Activated CD8-positive, alpha-beta T cell treated with anti-CD3 and anti-CD28 coated beads, Interleukin-2, amount 10 ng/mL, durations not matched to agents 7 days and 5 days (primary cell): Measurements from ENCODE around the gene ZSCAN22. TPM values are rescaled to one million over a fixed set of nuclear protein-coding genes. Genes with fewer than 3 reads are reported as not detected.

Source experiments
- ATAC-seq: fragments of 150-1000 bp; cut with Tn5 transposase; one replicate; pipeline ENCODE4 v1.10.0; 2021; ENCODE audit warnings: moderate library complexity
- CTCF ChIA-PET: fragments of 350-600 bp; sonication (Branson Sonifier 250); formaldehyde crosslinking; loops from one replicate; lab custom pipeline; 2021; ENCODE audit warnings: antibody characterized with exemption; lab: Charles Lee
- POLR2A ChIA-PET: fragments of 350-600 bp; sonication (Branson Sonifier 250); formaldehyde crosslinking; loops from one replicate; lab custom pipeline; 2021; ENCODE audit warnings: antibody characterized with exemption; lab: Charles Lee
- DNase-seq: peaks from one replicate; pipeline ENCODE4 v3.0.0-alpha.2; 2020
- H3K27ac Mint-ChIP-seq: one replicate; pipeline ENCODE4 v1.8.0; 2021; ENCODE audit warnings: mild to moderate bottlenecking, mixed read lengths
- H3K27me3 Mint-ChIP-seq: one replicate; pipeline ENCODE4 v1.8.0; 2021; ENCODE audit warnings: low read depth, mixed read lengths
- H3K36me3 Mint-ChIP-seq: one replicate; pipeline ENCODE4 v1.8.0; 2021; ENCODE audit warnings: low read depth, mixed read lengths
- H3K4me1 Mint-ChIP-seq: one replicate; pipeline ENCODE4 v1.8.0; 2021; ENCODE audit warnings: low read depth, mixed read lengths
- H3K4me3 Mint-ChIP-seq: one replicate; pipeline ENCODE4 v1.8.0; 2021; ENCODE audit warnings: mild to moderate bottlenecking, mixed read lengths
- H3K9me3 Mint-ChIP-seq: one replicate; pipeline ENCODE4 v1.8.0; 2022; ENCODE audit warnings: mixed read lengths; ENCODE audit not compliant: insufficient read depth
- total RNA-seq, 2 experiments: library from RNA; stranded (reverse); gene quantifications; one replicate each; pipeline ENCODE4 v1.2.3, GENCODE V29; 2021

The ZSCAN22 gene
- total RNA-seq, 2 experiments from 2014 or later = 4.8 to 5.2 TPM

DNA sequence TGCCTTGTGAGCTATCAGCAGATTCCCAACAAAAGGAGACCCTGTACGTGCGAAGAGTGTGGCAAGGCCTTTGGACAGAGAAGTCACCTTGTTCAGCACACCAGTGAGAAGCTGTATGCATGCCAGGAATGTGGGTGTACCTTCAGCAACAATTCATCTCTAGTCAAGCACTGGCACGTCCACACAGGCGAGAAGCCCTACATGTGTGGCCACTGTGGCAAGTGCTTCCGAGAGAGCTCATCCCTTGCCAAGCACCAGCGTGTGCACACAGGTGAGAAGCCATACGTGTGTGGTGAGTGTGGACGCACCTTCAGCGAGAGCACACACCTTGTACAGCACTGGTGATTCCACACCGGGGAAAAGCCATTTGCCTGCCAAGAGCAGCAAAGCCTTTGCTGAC lies 7.6 kb upstream of the ZSCAN22 start:
- ChIA-PET POLR2A (no interaction called here), CTCF (interaction anchor here (1.1 kb wide), 1 partner anchor 10 kb away, joined by 4 read pairs; no protein-coding TSS in a partner anchor)
- H3K4me1 Mint-ChIP-seq = no peaks in the 10 kb centered on the region
- H3K36me3 Mint-ChIP-seq = peaks cover 16% of the 10 kb centered on the region
- H3K9me3 Mint-ChIP-seq = no peaks in the 10 kb centered on the region
- no peak overlapping the region for H3K27ac Mint-ChIP-seq
- H3K4me3 Mint-ChIP-seq = no peak overlapping the region
- ATAC-seq = no peak
- H3K27me3 Mint-ChIP-seq = no peaks in the 10 kb centered on the region
- no peak for DNase-seq

DNA sequence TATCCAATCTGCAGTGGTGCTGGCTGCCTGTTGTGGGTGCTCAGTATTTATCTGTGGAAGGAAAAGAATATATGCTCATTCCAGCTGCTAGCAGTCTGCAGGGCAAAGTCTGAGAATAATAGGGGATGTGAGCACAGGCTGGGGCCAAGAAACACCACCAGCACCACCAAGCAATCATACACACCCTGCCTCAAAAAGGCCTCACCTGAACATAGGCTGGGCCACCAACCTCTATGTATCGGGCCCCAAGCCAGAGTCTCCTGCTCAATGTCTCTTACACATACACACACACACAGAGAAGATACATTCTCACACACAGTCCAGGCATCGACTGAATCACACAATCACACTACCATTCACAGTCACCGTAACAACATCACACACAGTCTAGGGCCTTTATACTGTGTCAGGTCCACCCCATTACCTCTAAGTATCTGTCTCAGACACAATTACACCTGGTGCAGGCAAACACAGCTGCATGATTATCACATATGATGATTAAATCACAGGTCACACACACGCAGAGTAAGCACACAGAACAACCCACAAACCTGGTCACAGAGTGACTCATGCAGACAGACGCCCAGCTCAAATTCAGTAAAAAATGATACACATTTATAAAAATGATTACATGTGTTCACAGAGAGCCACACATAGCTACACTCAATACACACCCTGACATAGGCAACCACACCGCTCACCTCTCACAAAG lies 1.3 kb upstream of the ZSCAN22 start:
- peaks cover 9% of the 10 kb centered on the region for H3K4me1 Mint-ChIP-seq
- H3K27me3 Mint-ChIP-seq = no peaks in the 10 kb centered on the region
- no peak for ATAC-seq
- no peaks in the 10 kb centered on the region for H3K9me3 Mint-ChIP-seq
- POLR2A ChIA-PET = interaction anchor here (0.7 to 2.7 kb wide), 4 partner anchors 11 to 142 kb away, joined by 4 to 6 read pairs (median 4); partner anchors contain the start of gene ZNF274
- DNase-seq = no peak
- CTCF ChIA-PET = interaction anchor here (1.1 to 1.8 kb wide), 3 partner anchors 9 to 194 kb away, joined by 3 to 9 read pairs (median 4); partner anchors contain the start of gene ZBTB45
- no peaks in the 10 kb centered on the region for H3K36me3 Mint-ChIP-seq
- no peak overlapping the region for H3K4me3 Mint-ChIP-seq
- H3K27ac Mint-ChIP-seq = no peak overlapping the region

DNA sequence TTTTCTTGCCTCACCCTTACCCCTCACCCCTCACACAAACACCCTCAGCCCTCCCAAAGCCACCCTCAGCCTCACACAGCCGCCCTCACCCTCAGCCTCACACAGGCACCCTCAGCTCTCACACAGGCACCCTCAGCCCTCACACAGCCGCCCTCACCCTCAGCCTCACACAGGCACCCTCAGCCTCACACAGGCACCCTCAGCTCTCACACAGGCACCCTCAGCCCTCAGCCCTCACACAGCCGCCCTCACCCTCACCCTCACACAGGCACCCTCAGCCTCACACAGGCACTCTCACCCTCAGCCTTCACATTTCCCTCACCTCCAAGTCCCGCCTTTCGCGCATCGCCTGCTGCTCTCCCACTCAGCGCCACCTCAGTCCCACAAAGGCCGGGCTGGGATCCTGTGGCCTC lies 287 bp upstream of the ZSCAN22 start:
- Mint-ChIP-seq H3K4me3 (no peak overlapping the region), H3K4me1 (peaks cover 9% of the 10 kb centered on the region), H3K27me3 (no peaks in the 10 kb centered on the region), H3K27ac (no peak overlapping the region), H3K36me3 (no peaks in the 10 kb centered on the region), H3K9me3 (no peaks in the 10 kb centered on the region)
- no peak for ATAC-seq
- no peak for DNase-seq
- ChIA-PET CTCF (interaction anchor here (0.9 to 1.8 kb wide), 5 partner anchors 9 to 193 kb away, joined by 3 to 9 read pairs (median 3); partner anchors contain the start of genes ZBTB45 and ZNF544), POLR2A (interaction anchor here (0.7 to 2.7 kb wide), 7 partner anchors 9 to 143 kb away, joined by 4 to 6 read pairs (median 4); partner anchors contain the start of genes ERVK3-1, ZNF274 and ZNF8)

DNA sequence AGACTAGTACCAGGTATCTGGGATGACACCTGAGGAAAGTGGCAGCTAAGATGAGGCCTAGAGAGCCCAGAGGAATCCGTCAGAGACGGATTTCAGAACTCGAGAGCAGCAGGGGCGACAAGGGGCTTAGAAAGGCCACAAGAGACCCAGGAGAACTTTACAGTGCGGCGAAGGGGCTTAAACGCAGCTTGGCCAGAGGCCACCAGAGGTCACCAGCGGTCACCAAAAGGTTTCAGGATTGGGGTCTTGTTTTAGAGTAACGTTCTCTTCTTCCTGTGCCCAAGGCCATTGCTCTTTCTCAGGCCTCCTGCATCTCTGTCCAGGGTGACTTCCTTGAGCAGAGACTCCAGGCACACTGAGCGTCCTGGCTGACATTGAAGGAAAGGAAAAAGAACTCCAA lies 2.2 kb downstream of the ZSCAN22 start:
- Mint-ChIP-seq H3K36me3 (no peaks in the 10 kb centered on the region), H3K4me1 (peaks cover 9% of the 10 kb centered on the region), H3K9me3 (no peaks in the 10 kb centered on the region), H3K27ac (no peak overlapping the region), H3K4me3 (no peak overlapping the region), H3K27me3 (no peaks in the 10 kb centered on the region)
- ChIA-PET POLR2A (interaction anchor here (0.6 to 1.2 kb wide), 3 partner anchors 24 to 149 kb away, joined by 3 to 4 read pairs (median 4); partner anchors contain the start of gene ERVK3-1), CTCF (interaction anchor here (1.2 to 1.5 kb wide), 3 partner anchors 80 to 226 kb away, joined by 3 read pairs; partner anchors contain the start of genes CHMP2A, ZBTB45 and ZNF584)
- DNase-seq (peak; percentile 49), ATAC-seq (no peak)

DNA sequence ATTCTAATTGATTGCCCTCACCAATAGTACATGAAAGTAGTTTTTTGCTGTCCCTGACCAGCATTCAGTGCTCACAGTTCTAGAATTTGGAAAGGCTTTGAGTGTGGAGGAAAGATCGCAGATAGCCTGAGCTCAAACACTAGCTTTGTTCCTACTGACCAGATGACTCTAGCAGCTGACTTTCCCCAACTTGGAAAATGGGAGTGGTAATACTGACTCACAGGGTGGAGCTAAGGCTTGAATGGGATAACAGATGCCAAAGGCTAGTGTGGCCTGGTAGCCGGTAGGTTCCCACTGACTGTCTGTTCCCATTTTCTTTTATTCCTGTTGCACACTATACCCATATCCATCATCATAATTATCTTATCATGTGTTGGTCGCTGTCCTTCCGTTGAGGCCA lies 3.7 kb downstream of the ZSCAN22 start:
- peaks cover 9% of the 10 kb centered on the region for H3K4me1 Mint-ChIP-seq
- H3K4me3 Mint-ChIP-seq = no peak overlapping the region
- ATAC-seq = no peak
- no peak for DNase-seq
- no peaks in the 10 kb centered on the region for H3K9me3 Mint-ChIP-seq
- POLR2A ChIA-PET = no interaction called here
- peaks cover 7% of the 10 kb centered on the region for H3K36me3 Mint-ChIP-seq
- H3K27me3 Mint-ChIP-seq = no peaks in the 10 kb centered on the region
- no peak overlapping the region for H3K27ac Mint-ChIP-seq
- CTCF ChIA-PET = interaction anchor here (1.2 to 1.4 kb wide), 2 partner anchors 32 to 184 kb away, joined by 3 read pairs; partner anchors contain the start of gene ZNF497

DNA sequence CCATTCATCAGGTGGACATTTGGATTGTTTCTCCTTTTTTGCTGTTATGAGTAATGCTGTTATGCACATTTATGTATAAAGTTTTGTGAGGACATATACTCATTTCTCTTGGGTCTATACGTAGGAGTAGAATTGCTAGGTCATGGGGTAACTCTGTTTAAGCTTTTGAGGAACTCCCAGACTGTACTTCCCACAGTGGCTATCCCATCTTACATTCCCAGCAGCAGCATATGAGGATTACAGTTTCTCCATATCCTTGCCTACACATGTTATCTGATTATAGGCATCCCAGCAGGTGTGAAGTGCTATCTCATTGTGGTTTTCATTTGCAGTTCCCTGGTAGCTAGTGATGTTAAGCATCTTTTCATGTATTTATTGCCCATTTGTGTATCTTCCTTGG lies 5.9 kb downstream of the ZSCAN22 start:
- Mint-ChIP-seq H3K9me3 (no peaks in the 10 kb centered on the region), H3K27me3 (no peaks in the 10 kb centered on the region), H3K4me1 (peaks cover 9% of the 10 kb centered on the region), H3K4me3 (no peak overlapping the region), H3K27ac (no peak overlapping the region), H3K36me3 (peaks cover 18% of the 10 kb centered on the region)
- CTCF ChIA-PET = interaction anchor here (1.2 to 1.4 kb wide), 2 partner anchors 15 to 23 kb away, joined by 3 to 4 read pairs; no protein-coding TSS in a partner anchor
- ATAC-seq (no peak), DNase-seq (no peak)
- POLR2A ChIA-PET = interaction anchor here (1.1 kb wide), 1 partner anchor 15 kb away, joined by 3 read pairs; no protein-coding TSS in a partner anchor

DNA sequence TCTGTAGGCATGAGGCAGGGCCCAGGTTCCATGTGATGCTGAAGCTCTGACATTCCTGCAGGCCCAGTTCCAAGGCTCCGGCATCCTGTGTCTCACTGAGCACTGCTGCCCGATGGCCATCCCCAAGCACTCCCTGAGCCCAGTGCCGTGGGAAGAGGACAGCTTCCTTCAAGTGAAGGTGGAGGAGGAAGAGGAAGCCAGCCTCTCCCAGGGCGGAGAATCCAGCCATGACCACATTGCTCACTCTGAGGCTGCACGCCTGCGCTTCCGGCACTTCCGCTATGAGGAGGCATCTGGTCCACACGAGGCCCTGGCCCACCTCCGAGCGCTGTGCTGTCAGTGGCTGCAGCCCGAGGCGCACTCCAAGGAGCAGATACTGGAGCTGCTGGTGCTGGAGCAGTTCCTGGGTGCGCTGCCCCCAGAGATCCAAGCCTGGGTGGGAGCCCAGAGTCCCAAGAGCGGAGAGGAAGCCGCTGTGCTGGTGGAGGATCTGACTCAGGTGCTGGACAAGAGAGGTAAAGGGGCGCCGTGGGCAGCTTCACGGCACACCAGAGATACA lies 8.0 kb downstream of the ZSCAN22 start:
- Mint-ChIP-seq H3K27ac (peak overlapping the region; percentile 23), H3K27me3 (no peaks in the 10 kb centered on the region), H3K9me3 (no peaks in the 10 kb centered on the region), H3K4me1 (peaks cover 3% of the 10 kb centered on the region), H3K36me3 (peaks cover 37% of the 10 kb centered on the region), H3K4me3 (no peak overlapping the region)
- POLR2A ChIA-PET = no interaction called here
- CTCF ChIA-PET = interaction anchor here (1.0 to 1.3 kb wide), 3 partner anchors 8 to 184 kb away, joined by 3 to 5 read pairs (median 3); partner anchors contain the start of gene ZSCAN22
- ATAC-seq = no peak
- no peak for DNase-seq

DNA sequence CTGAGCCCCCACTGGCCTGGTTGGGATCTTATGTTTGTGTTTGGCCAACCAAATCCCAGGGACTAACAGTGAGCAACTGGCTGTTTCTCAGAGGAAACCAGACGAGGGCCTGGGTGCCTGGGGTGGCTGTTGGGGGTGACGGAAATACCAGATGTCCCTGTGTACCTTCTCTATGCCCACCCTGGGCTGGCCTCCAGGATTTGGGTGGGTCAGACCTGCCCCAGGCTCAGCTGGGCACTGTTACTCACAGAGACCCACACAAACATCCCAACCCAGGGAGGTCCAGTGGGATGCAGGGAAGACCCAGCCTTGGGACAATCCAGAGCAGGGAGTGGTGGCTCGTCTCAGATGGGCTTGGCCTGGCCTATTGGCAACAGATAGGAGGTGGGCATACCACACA lies 8.8 kb downstream of the ZSCAN22 start:
- Mint-ChIP-seq H3K27ac (no peak overlapping the region), H3K4me1 (peaks cover 7% of the 10 kb centered on the region), H3K4me3 (no peak overlapping the region), H3K36me3 (peaks cover 42% of the 10 kb centered on the region), H3K27me3 (no peaks in the 10 kb centered on the region), H3K9me3 (no peaks in the 10 kb centered on the region)
- DNase-seq (no peak), ATAC-seq (no peak)
- ChIA-PET CTCF (interaction anchor here (1.3 kb wide), 1 partner anchor 9 kb away, joined by 3 read pairs; the partner anchor contains the start of gene ZSCAN22), POLR2A (no interaction called here)

DNA sequence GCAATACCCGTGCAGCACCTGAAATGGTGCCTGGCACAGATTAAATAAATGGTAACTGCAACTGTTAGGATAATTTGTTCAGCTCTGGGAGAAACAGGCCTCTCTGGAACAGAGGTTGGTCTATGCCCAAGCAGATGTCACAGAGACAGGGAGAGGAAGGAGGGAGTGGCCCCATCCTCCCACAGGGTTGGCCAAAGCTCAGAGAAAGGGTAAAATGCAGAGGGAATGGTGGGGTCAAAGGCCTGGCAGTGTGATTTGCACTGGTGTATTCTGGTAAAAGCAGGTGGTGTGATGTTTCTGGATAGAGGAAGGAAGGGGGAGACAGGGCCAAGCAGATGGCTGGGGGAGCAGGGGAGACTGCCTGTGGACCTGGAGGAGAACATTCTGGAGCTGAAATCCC lies 9.4 kb downstream of the ZSCAN22 start:
- H3K4me3 Mint-ChIP-seq = no peak overlapping the region
- ChIA-PET CTCF (interaction anchor here (1.1 kb wide), 1 partner anchor 72 kb away, joined by 3 read pairs; the partner anchor contains the start of gene ZNF584), POLR2A (no interaction called here)
- H3K9me3 Mint-ChIP-seq = no peaks in the 10 kb centered on the region
- peaks cover 46% of the 10 kb centered on the region for H3K36me3 Mint-ChIP-seq
- peaks cover 10% of the 10 kb centered on the region for H3K4me1 Mint-ChIP-seq
- H3K27ac Mint-ChIP-seq = no peak overlapping the region
- DNase-seq (no peak), ATAC-seq (no peak)
- H3K27me3 Mint-ChIP-seq = no peaks in the 10 kb centered on the region

DNA sequence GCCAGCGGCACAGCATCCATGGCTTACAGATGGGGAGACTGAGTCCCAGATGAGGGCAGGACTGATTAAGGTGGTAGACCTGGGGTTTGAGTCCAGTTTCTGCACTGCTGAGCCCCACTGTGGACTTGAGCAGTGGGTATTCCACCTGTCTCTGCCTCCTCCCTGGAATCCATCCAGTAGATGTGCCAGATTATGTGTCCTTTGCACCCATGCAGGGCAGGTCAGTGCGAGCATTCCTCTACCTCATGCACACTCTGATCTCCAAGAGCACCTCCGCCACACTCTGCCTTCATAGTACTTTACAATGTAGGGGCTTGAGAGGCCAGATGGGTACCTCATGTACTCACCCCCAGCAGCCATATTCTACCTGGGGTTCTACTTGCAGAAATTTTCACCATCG lies 10.0 kb downstream of the ZSCAN22 start:
- Mint-ChIP-seq H3K36me3 (peaks cover 49% of the 10 kb centered on the region), H3K27me3 (no peaks in the 10 kb centered on the region), H3K4me3 (no peak overlapping the region), H3K27ac (no peak overlapping the region), H3K9me3 (no peaks in the 10 kb centered on the region), H3K4me1 (peaks cover 10% of the 10 kb centered on the region)
- ATAC-seq = no peak
- CTCF ChIA-PET = interaction anchor here (1.1 kb wide), 1 partner anchor 72 kb away, joined by 3 read pairs; the partner anchor contains the start of gene ZNF584
- POLR2A ChIA-PET = no interaction called here
- DNase-seq = no peak

DNA sequence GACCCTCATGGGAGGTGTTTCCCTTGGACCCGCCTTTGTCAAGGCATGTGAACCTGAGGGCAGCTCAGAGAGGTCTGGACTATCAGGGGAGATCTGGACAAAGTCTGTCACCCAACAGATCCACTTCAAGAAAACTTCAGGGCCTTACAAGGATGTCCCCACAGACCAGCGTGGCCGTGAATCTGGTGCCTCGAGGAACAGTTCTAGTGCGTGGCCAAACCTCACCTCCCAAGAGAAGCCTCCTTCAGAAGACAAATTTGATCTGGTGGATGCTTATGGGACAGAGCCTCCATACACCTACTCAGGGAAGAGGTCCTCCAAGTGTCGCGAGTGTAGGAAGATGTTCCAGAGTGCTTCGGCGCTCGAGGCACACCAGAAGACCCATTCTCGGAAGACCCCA lies 11.5 kb downstream of the ZSCAN22 start:
- peaks cover 10% of the 10 kb centered on the region for H3K4me1 Mint-ChIP-seq
- ChIA-PET POLR2A (no interaction called here), CTCF (no interaction called here)
- no peaks in the 10 kb centered on the region for H3K9me3 Mint-ChIP-seq
- no peak overlapping the region for H3K4me3 Mint-ChIP-seq
- no peak for DNase-seq
- no peaks in the 10 kb centered on the region for H3K27me3 Mint-ChIP-seq
- H3K36me3 Mint-ChIP-seq = peaks cover 55% of the 10 kb centered on the region
- no peak for ATAC-seq
- no peak overlapping the region for H3K27ac Mint-ChIP-seq
